ENCODE data around the gene STIL.
"Not testable (repeated sequence)": the region's sequence is repeated elsewhere in the genome, so short reads cannot be mapped to it uniquely, and the experiment has no call there.

Gene STIL

GRCh38 chr1:47203504-47203903 is 110.4 kb downstream of the STIL start:
- DNase-seq (ENCODE audit: insufficient read length, low spot score); FAIRE-seq: not testable (repeated sequence)

- FAIRE-seq (no peak), DNase-seq (ENCODE audit: insufficient read length, low spot score) (no peak)
Measured at GRCh38 chr1:47201179-47201578, 112.8 kb downstream of the STIL start.

All from GM19239 (cell line).